ENCODE measurements around the gene PTGES2.

Gene PTGES2

GRCh38 chr9:128164307-128164885 lies 36.9 kb upstream of the PTGES2 start:
- no peaks in the 10 kb centered on the region for H3K9me3 ChIP-seq (replicated peaks in 1 of 11)
- no peak overlapping the region for H3K4me3 ChIP-seq
- no peaks in the 10 kb centered on the region for H3K27me3 ChIP-seq
- peak overlapping the region in 3 of 11 experiments; percentile 5 to 50 (median 47); a peak in 5 of 22 replicates for H3K4me2 ChIP-seq
- H3K36me3 ChIP-seq, result peaks cover 58 to 78% (median 77%) of the 10 kb centered on the region in 11 experiments
- H4K20me1 ChIP-seq, result peaks cover 0 to 84% (median 46%) of the 10 kb centered on the region in 11 experiments; a peak in 19 of 22 replicates
- TF ChIP-seq Cebpa-rat (IDR thresholded peaks at IDR 0.05), result no peak
- H3K9ac ChIP-seq, result 0 out of 22 replicates have a peak overlapping the region, but pooled peaks of 1 of the 11 experiments have one; percentile 15
- H3K27ac ChIP-seq, result peak overlapping the region in 1 of 11 experiments; percentile 0; a peak in 1 of 22 replicates
- peaks cover 16 to 46% (median 22%) of the 10 kb centered on the region in 10 experiments for H3K4me1 ChIP-seq

GRCh38 chr9:128163523-128164306 lies 36.2 kb upstream of the PTGES2 start:
- TF ChIP-seq Cebpa-rat (IDR thresholded peaks at IDR 0.05), result no peak
- H3K9ac ChIP-seq, result 0 out of 22 replicates have a peak overlapping the region, but pooled peaks of 1 of the 11 experiments have one; percentile 15

GRCh38 chr9:128163027-128163515 lies 35.5 kb upstream of the PTGES2 start:
- Histone ChIP-seq H3K27ac (no peak overlapping the region), H3K4me3 (no peak overlapping the region), H3K9me3 (replicated peaks in 1 of 11) (no peaks in the 10 kb centered on the region), H4K20me1 (peaks cover 0 to 74% (median 46%) of the 10 kb centered on the region in 11 experiments; a peak in 19 of 22 replicates), H3K27me3 (no peaks in the 10 kb centered on the region), H3K4me2 (no peak overlapping the region; a peak in 1 of 22 replicates), H3K9ac (no peak overlapping the region), H3K4me1 (peaks cover 18 to 48% (median 25%) of the 10 kb centered on the region in 10 experiments), H3K36me3 (peaks cover 46 to 65% (median 64%) of the 10 kb centered on the region in 11 experiments)
- TF ChIP-seq Cebpa-rat (IDR thresholded peaks at IDR 0.05), result no peak

More at GRCh38 chr9:128163523-128164306, 36.2 kb upstream of the PTGES2 start:
- peak overlapping the region in 1 of 11 experiments; percentile 0; a peak in 1 of 22 replicates for H3K27ac ChIP-seq
- H3K36me3 ChIP-seq, result peaks cover 52 to 71% (median 70%) of the 10 kb centered on the region in 11 experiments
- no peaks in the 10 kb centered on the region for H3K27me3 ChIP-seq
- H4K20me1 ChIP-seq, result peaks cover 0 to 80% (median 46%) of the 10 kb centered on the region in 11 experiments; a peak in 19 of 22 replicates
- H3K4me1 ChIP-seq, result peaks cover 18 to 48% (median 25%) of the 10 kb centered on the region in 10 experiments
- no peaks in the 10 kb centered on the region for H3K9me3 ChIP-seq (replicated peaks in 1 of 11)
- H3K4me3 ChIP-seq, result no peak overlapping the region
- H3K4me2 ChIP-seq, result peak overlapping the region in 2 of 11 experiments; percentile 47 to 50; a peak in 2 of 22 replicates

GRCh38 chr9:128162215-128163026 lies 34.9 kb upstream of the PTGES2 start:
- H3K36me3 ChIP-seq, result peaks cover 39 to 58% (median 57%) of the 10 kb centered on the region in 11 experiments
- H3K4me1 ChIP-seq, result peaks cover 18 to 48% (median 25%) of the 10 kb centered on the region in 10 experiments
- peak overlapping the region in 7 of 11 experiments; percentile 0 to 97 (median 91); a peak in 8 of 22 replicates for H3K4me2 ChIP-seq
- peak overlapping the region in 4 of 11 experiments; percentile 11 to 38 (median 25); a peak in 3 of 22 replicates for H3K9ac ChIP-seq
- no peak for TF ChIP-seq Cebpa-rat (IDR thresholded peaks at IDR 0.05)
- no peaks in the 10 kb centered on the region for H3K27me3 ChIP-seq
- peaks cover 0 to 67% (median 42%) of the 10 kb centered on the region in 11 experiments; a peak in 19 of 22 replicates for H4K20me1 ChIP-seq
- H3K4me3 ChIP-seq, result no peak overlapping the region
- no peaks in the 10 kb centered on the region for H3K9me3 ChIP-seq (replicated peaks in 1 of 11)
- no peak overlapping the region for H3K27ac ChIP-seq

- H3K4me1 ChIP-seq, result peaks cover 18 to 48% (median 25%) of the 10 kb centered on the region in 10 experiments
- no peak for TF ChIP-seq Cebpa-rat (IDR thresholded peaks at IDR 0.05)
- H3K4me3 ChIP-seq, result peak overlapping the region; percentile 79 to 97 (median 92); a peak in 18 of 20 replicates
- no peaks in the 10 kb centered on the region for H3K9me3 ChIP-seq (replicated peaks in 1 of 11)
- 0 out of 22 replicates have a peak overlapping the region, but pooled peaks of 1 of the 11 experiments have one; percentile 85 for H3K27ac ChIP-seq
- peak overlapping the region; percentile 11 to 94 (median 88); a peak in 19 of 22 replicates for H3K9ac ChIP-seq
- H4K20me1 ChIP-seq, result peaks cover 0 to 57% (median 40%) of the 10 kb centered on the region in 11 experiments; a peak in 19 of 22 replicates
- peak overlapping the region; percentile 81 to 97 (median 94) for H3K4me2 ChIP-seq
- peaks cover 29 to 48% (median 47%) of the 10 kb centered on the region in 11 experiments for H3K36me3 ChIP-seq
- H3K27me3 ChIP-seq, result no peaks in the 10 kb centered on the region
Measured at GRCh38 chr9:128161215-128161902, 33.8 kb upstream of the PTGES2 start.

- H3K27me3 ChIP-seq, result no peaks in the 10 kb centered on the region
- H3K27ac ChIP-seq, result peak overlapping the region; percentile 53 to 93 (median 84); a peak in 21 of 22 replicates
- peaks cover 23 to 40% (median 39%) of the 10 kb centered on the region in 11 experiments; a peak in 21 of 22 replicates for H3K36me3 ChIP-seq
- peak overlapping the region; percentile 81 to 97 (median 94) for H3K4me2 ChIP-seq
- H4K20me1 ChIP-seq, result peaks cover 0 to 52% (median 40%) of the 10 kb centered on the region in 11 experiments; a peak in 19 of 22 replicates
- H3K4me1 ChIP-seq, result peaks cover 18 to 48% (median 25%) of the 10 kb centered on the region in 10 experiments
- no peaks in the 10 kb centered on the region for H3K9me3 ChIP-seq (replicated peaks in 1 of 11)
- TF ChIP-seq Cebpa-rat (IDR thresholded peaks at IDR 0.05), result no peak
- H3K9ac ChIP-seq, result peak overlapping the region; percentile 79 to 94 (median 88)
- peak overlapping the region; percentile 79 to 97 (median 92) for H3K4me3 ChIP-seq
Measured at GRCh38 chr9:128160603-128160987, 33.1 kb upstream of the PTGES2 start.

- Histone ChIP-seq H4K20me1 (peaks cover 0 to 46% (median 40%) of the 10 kb centered on the region in 11 experiments; a peak in 19 of 22 replicates), H3K27ac (peak within 1 kb of the TSS; percentile 53 to 93 (median 84); a peak in 21 of 22 replicates)
- TF ChIP-seq Cebpa-rat (IDR thresholded peaks at IDR 0.05), result no peak
Measured at GRCh38 chr9:128159784-128160602, 32.5 kb upstream of the PTGES2 start, which contains the start of gene BBLN. BBLN (plus strand) TSS chr9:128160265; CDS start chr9:128160408, 143 bp downstream.

More at GRCh38 chr9:128159784-128160602, 32.5 kb upstream of the PTGES2 start, which contains the start of gene BBLN:
- no peaks in the 10 kb centered on the region for H3K9me3 ChIP-seq (replicated peaks in 1 of 11)
- peak within 1 kb of the TSS; percentile 79 to 97 (median 92) for H3K4me3 ChIP-seq
- peaks cover 18 to 48% (median 25%) of the 10 kb centered on the region in 10 experiments for H3K4me1 ChIP-seq
- H3K27me3 ChIP-seq, result no peaks in the 10 kb centered on the region
- peak within 1 kb of the TSS; percentile 79 to 94 (median 88) for H3K9ac ChIP-seq
- peaks cover 19 to 34% (median 33%) of the 10 kb centered on the region in 11 experiments; a peak in 21 of 22 replicates for H3K36me3 ChIP-seq
- H3K4me2 ChIP-seq, result peak within 1 kb of the TSS; percentile 81 to 97 (median 94)
